NCI-H2227 treated with DMSO at 0.1 percent for 48 hours (cell line): ENCODE results near the gene HNRNPK.
"Not testable (repeated sequence)": the region's sequence is repeated elsewhere in the genome, so short reads cannot be mapped to it uniquely, and the experiment has no call there.

Experiments
- DNase-seq: peaks from one replicate; lab custom pipeline; 2025; lab: John Stamatoyannopoulos, UW

HNRNPK gene

GRCh38 chr9:83976372-83976771 is 3.6 kb downstream of the HNRNPK start:
- no peak for DNase-seq

GRCh38 chr9:83975300-83975699 is 4.7 kb downstream of the HNRNPK start:
- no peak for DNase-seq

GRCh38 chr9:83972286-83972685 is 7.7 kb downstream of the HNRNPK start:
- DNase-seq, result no peak

GRCh38 chr9:83971485-83971884 is 8.5 kb downstream of the HNRNPK start:
- DNase-seq, result no peak

- no peak for DNase-seq
These were observed 10.4 kb downstream of the HNRNPK start for GRCh38 chr9:83969602-83970001.

GRCh38 chr9:83967073-83967472 is 12.9 kb downstream of the HNRNPK start:
- no peak for DNase-seq

GRCh38 chr9:83966209-83966582 is 13.8 kb downstream of the HNRNPK start:
- DNase-seq, result no peak

GRCh38 chr9:83965350-83966208 is 14.4 kb downstream of the HNRNPK start:
- no peak for DNase-seq

GRCh38 chr9:83964973-83965349 is 15.1 kb downstream of the HNRNPK start:
- no peak for DNase-seq

GRCh38 chr9:83962165-83962564 is 17.9 kb downstream of the HNRNPK start:
- DNase-seq, result no peak

- DNase-seq, result no peak
These were observed 19.0 kb downstream of the HNRNPK start for GRCh38 chr9:83960991-83961390.

GRCh38 chr9:83959061-83959460 is 21.0 kb downstream of the HNRNPK start:
- DNase-seq, result no peak

- DNase-seq, result no peak
These were observed 22.8 kb downstream of the HNRNPK start for GRCh38 chr9:83957248-83957513.

- DNase-seq, result peak; percentile 63
These were observed 23.4 kb downstream of the HNRNPK start for GRCh38 chr9:83956436-83957247.

- DNase-seq, result no peak
These were observed 24.0 kb downstream of the HNRNPK start for GRCh38 chr9:83956086-83956435.

GRCh38 chr9:83948096-83948495 is 31.9 kb downstream of the HNRNPK start:
- not testable (repeated sequence) for DNase-seq

GRCh38 chr9:83940590-83941303 is 39.3 kb downstream of the HNRNPK start:
- DNase-seq, result no peak

GRCh38 chr9:83937861-83938455 is 42.1 kb downstream of the HNRNPK start:
- DNase-seq, result peak; percentile 29

- no peak for DNase-seq
These were observed 43.5 kb downstream of the HNRNPK start for GRCh38 chr9:83936523-83936922.

- DNase-seq, result no peak
These were observed 44.6 kb downstream of the HNRNPK start for GRCh38 chr9:83935276-83935935.

GRCh38 chr9:83934569-83935275 is 45.3 kb downstream of the HNRNPK start:
- no peak for DNase-seq
